PC-3 (cell line): ENCODE data around the gene PRXL2B. TPM values are rescaled to one million over a fixed set of nuclear protein-coding genes. Genes with fewer than 3 reads are reported as not detected.

ENCODE experiments used
- ATAC-seq: fragments of 200-7000 bp; cut with Tn5 transposase; 2 replicates; pipeline ENCODE4 v1.9.1; 2020; ENCODE audit warnings: mild to moderate bottlenecking, moderate library complexity
- BruUV-seq: library from RNA; stranded (reverse); fragments of 400-500 nt; replicated peaks from 2 replicates; lab custom pipeline; 2021; lab: Mats Ljungman, UMichigan
- CTCF ChIA-PET: fragments of 300-600 bp; sonication (Branson Sonifier 250); formaldehyde crosslinking; loops from one replicate; lab custom pipeline; 2022; ENCODE audit warnings: antibody characterized with exemption; lab: Charles Lee
- POLR2A ChIA-PET: fragments of 300-600 bp; sonication (Branson Sonifier 250); formaldehyde crosslinking; loops from one replicate; lab custom pipeline; 2022; ENCODE audit warnings: antibody characterized with exemption; ENCODE audit not compliant: unreplicated experiment; lab: Charles Lee
- DNase-seq: peaks from one replicate; pipeline ENCODE4 v3.0.0-alpha.2; 2015
- H2AFZ ChIP-seq: fragments of 300-600 bp; sonication (generic); 2 replicates; pipeline ENCODE4 v1.6.0; 2016; ENCODE audit warnings: antibody characterized with exemption, low read length
- H3F3A ChIP-seq: fragments of 300-600 bp; sonication (generic); one replicate; pipeline ENCODE4 v1.6.0; 2017; ENCODE audit warnings: antibody characterized with exemption, low read length, control low read depth, mild to moderate bottlenecking; ENCODE audit not compliant: unreplicated experiment
- H3K27ac ChIP-seq: fragments of 300-600 bp; sonication (generic); 2 replicates; pipeline ENCODE4 v1.5.1; 2016; ENCODE audit warnings: mild to moderate bottlenecking, low read length
- H3K27me3 ChIP-seq: fragments of 300-600 bp; sonication (generic); 2 replicates; pipeline ENCODE4 v1.6.1; 2016; ENCODE audit warnings: low read length, mixed read lengths
- H3K36me3 ChIP-seq: fragments of 300-600 bp; sonication (generic); 2 replicates; pipeline ENCODE4 v1.6.1; 2016; ENCODE audit warnings: low read depth, mixed run types, low read length, mixed read lengths
- H3K4me1 ChIP-seq: fragments of 300-600 bp; sonication (generic); 2 replicates; pipeline ENCODE4 v1.5.1; 2016; ENCODE audit warnings: low read length; ENCODE audit not compliant: insufficient read depth
- H3K4me2 ChIP-seq: fragments of 300-600 bp; sonication (generic); 2 replicates; pipeline ENCODE4 v1.6.0; 2016; ENCODE audit warnings: low read length
- H3K4me3 ChIP-seq: fragments of 300-600 bp; sonication (generic); 2 replicates; pipeline ENCODE4 v1.5.1; 2016; ENCODE audit warnings: mild to moderate bottlenecking, low read length, mixed read lengths
- H3K79me2 ChIP-seq: fragments of 300-600 bp; sonication (generic); 2 replicates; pipeline ENCODE4 v1.6.1; 2017; ENCODE audit warnings: low read length, mixed read lengths
- H3K9ac ChIP-seq: fragments of 300-600 bp; sonication (generic); 2 replicates; pipeline ENCODE4 v1.6.0; 2016; ENCODE audit warnings: mild to moderate bottlenecking, low read length
- H3K9me2 ChIP-seq: fragments of 300-600 bp; sonication (generic); replicated peaks from 2 replicates; pipeline ENCODE4 v1.6.1; 2016; ENCODE audit warnings: mixed run types, low read length, mixed read lengths
- H3K9me3 ChIP-seq: fragments of 300-600 bp; sonication (generic); 2 replicates; pipeline ENCODE4 v1.6.1; 2016; ENCODE audit warnings: low read length, mixed read lengths
- H4K20me1 ChIP-seq: fragments of 300-600 bp; sonication (generic); 2 replicates; pipeline ENCODE4 v1.6.1; 2016; ENCODE audit warnings: low read length, mixed read lengths
- CTCF ChIP-seq: fragments of 300-600 bp; sonication (generic); conservative IDR thresholded peaks from 2 replicates; pipeline ENCODE4 v1.5.1; 2017; ENCODE audit warnings: antibody characterized with exemption, low read depth, mild to moderate bottlenecking, low read length
- EZH2 ChIP-seq: fragments of 300-600 bp; sonication (generic); IDR thresholded peaks from one replicate; pipeline ENCODE4 v1.6.1; 2017; ENCODE audit warnings: antibody characterized with exemption, mild to moderate bottlenecking, low read length; ENCODE audit not compliant: unreplicated experiment
- EZH2phosphoT487 ChIP-seq: fragments of 300-600 bp; sonication (generic); IDR thresholded peaks from 2 replicates; pipeline ENCODE4 v1.6.1; 2018; ENCODE audit warnings: mild to moderate bottlenecking, antibody characterized with exemption, low read length, borderline replicate concordance
- intact Hi-C: fragments of 100-400 bp; cut with micrococcal nuclease; formaldehyde crosslinking; loops from 2 replicates; pipeline ENCODE4 v1.9.0; 2023
- total RNA-seq: library from RNA; depleted of rRNA; stranded (reverse); fragments of >200 nt; gene quantifications from 2 replicates; pipeline ENCODE4 v1.2.3, GENCODE V29; 2014

The PRXL2B gene
- total RNA-seq, 1 experiment from 2014 or later = 75.0 TPM

- intact Hi-C loops = no loop called here
- no peaks in the 10 kb centered on the region for H3K9me3 ChIP-seq
- H3K4me3 ChIP-seq = no peak overlapping the region
- POLR2A ChIA-PET = no interaction called here
- no peaks in the 10 kb centered on the region for H3K36me3 ChIP-seq
- no TSS peak for BruUV-seq
- no peaks in the 10 kb centered on the region for H4K20me1 ChIP-seq
- no peak overlapping the region for H3K4me2 ChIP-seq
- H3K4me1 ChIP-seq = no peaks in the 10 kb centered on the region
- H3K27ac ChIP-seq = no peak overlapping the region
- no peaks in the 10 kb centered on the region for H3F3A ChIP-seq
- no peak overlapping the region for H2AFZ ChIP-seq
- DNase-seq (no peak), ATAC-seq (no peak)
- CTCF ChIA-PET = no interaction called here
- H3K79me2 ChIP-seq = no peaks in the 10 kb centered on the region
- H3K9ac ChIP-seq = no peak overlapping the region
- no peak for TF ChIP-seq EZH2
- TF ChIP-seq CTCF = no peak
- no peak for TF ChIP-seq EZH2phosphoT487
- H3K9me2 ChIP-seq = no peaks in the 10 kb centered on the region
- peaks cover 56% of the 10 kb centered on the region for H3K27me3 ChIP-seq
These were observed 43.3 kb downstream of the PRXL2B start for GRCh38 chr1:2629627-2630497.

- Histone ChIP-seq H4K20me1 (no peaks in the 10 kb centered on the region), H3K4me2 (no peak overlapping the region), H3K4me3 (no peak overlapping the region), H3F3A (no peaks in the 10 kb centered on the region), H3K36me3 (no peaks in the 10 kb centered on the region), H3K27ac (no peak overlapping the region), H2AFZ (no peak overlapping the region), H3K9me2 (no peaks in the 10 kb centered on the region), H3K79me2 (no peaks in the 10 kb centered on the region), H3K9ac (no peak overlapping the region), H3K27me3 (peaks cover 49% of the 10 kb centered on the region), H3K9me3 (no peaks in the 10 kb centered on the region), H3K4me1 (no peaks in the 10 kb centered on the region)
- CTCF ChIA-PET = no interaction called here
- no peak for TF ChIP-seq CTCF
- TF ChIP-seq EZH2phosphoT487 = no peak
- TF ChIP-seq EZH2 = no peak
- POLR2A ChIA-PET = no interaction called here
- intact Hi-C loops = no loop called here
- no TSS peak for BruUV-seq
- no peak for DNase-seq
- ATAC-seq = no peak
These were observed 44.0 kb downstream of the PRXL2B start for GRCh38 chr1:2630498-2631135.
